B cell (primary cell): ENCODE results near the gene ANGPTL2.

Source experiments
- EZH2 ChIP-seq: IDR thresholded peaks from 2 replicates; pipeline ENCODE4 v1.6.1; 2012; ENCODE audit warnings: borderline replicate concordance, low read depth, mild to moderate bottlenecking, moderate library complexity, low read length; ENCODE audit not compliant: insufficient read depth, poor library complexity, severe bottlenecking
- TF ChIP-seq, protein P1 (sequence below): fragments of 200-600 bp; IDR thresholded peaks from one replicate; pipeline ENCODE4 v1.8.0; 2022; ENCODE audit warnings: antibody characterized with exemption, mild to moderate bottlenecking

DNA sequence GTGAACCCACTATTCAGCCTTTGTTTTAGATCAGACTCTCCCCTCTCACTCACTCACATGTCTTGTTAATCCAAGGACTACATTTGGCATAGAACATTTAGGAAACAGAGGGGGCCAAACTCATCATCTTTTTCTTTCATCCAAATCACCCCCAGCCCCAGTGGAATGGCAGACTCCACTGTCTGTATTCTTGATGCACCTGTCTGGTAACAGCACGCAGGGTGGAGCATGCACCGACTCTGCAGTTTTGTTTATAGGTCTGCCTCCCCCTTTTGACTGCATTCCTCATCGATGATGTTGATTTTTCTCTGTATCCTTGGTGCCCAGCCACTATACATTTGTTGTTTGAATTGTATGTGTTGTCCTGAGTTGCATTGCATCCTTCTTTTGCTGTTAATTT, 66.0 kb downstream of the ANGPTL2 start:
- TF ChIP-seq, protein P1, sequence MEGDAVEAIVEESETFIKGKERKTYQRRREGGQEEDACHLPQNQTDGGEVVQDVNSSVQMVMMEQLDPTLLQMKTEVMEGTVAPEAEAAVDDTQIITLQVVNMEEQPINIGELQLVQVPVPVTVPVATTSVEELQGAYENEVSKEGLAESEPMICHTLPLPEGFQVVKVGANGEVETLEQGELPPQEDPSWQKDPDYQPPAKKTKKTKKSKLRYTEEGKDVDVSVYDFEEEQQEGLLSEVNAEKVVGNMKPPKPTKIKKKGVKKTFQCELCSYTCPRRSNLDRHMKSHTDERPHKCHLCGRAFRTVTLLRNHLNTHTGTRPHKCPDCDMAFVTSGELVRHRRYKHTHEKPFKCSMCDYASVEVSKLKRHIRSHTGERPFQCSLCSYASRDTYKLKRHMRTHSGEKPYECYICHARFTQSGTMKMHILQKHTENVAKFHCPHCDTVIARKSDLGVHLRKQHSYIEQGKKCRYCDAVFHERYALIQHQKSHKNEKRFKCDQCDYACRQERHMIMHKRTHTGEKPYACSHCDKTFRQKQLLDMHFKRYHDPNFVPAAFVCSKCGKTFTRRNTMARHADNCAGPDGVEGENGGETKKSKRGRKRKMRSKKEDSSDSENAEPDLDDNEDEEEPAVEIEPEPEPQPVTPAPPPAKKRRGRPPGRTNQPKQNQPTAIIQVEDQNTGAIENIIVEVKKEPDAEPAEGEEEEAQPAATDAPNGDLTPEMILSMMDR, result no peak
- TF ChIP-seq EZH2, result no peak
